Gastrocnemius medialis (tissue), 4 donors: ENCODE measurements around the gene CSRP2. TPM values are rescaled to one million over a fixed set of nuclear protein-coding genes. Genes with fewer than 3 reads are reported as not detected.

Source experiments
- ATAC-seq, 2 donors: fragments of 150-250 bp; one replicate each; pipeline ENCODE4 v1.9.1; 2016
- DNase-seq, 2 donors: peaks; one replicate each; pipeline ENCODE4 v3.0.0-alpha.2; 2019
- H3K27ac ChIP-seq, 4 donors: fragments of 200-600 bp; sonication (generic); 1 replicate in 1 of 4; 2 replicates in 3 of 4; pipeline ENCODE4 v1.5.1; 2016 to 2018; ENCODE audit warnings: mild to moderate bottlenecking in 2 of 4, moderate library complexity in 1 of 4
- H3K27me3 ChIP-seq, 3 donors: fragments of 200-600 bp; sonication (generic) in 2 of 3; 1 replicate in 1 of 3; 2 replicates in 2 of 3; pipeline versions ENCODE4 v1.5.1 to v1.6.0; 2016 to 2019; ENCODE audit warnings: mild to moderate bottlenecking in 1 of 3, moderate library complexity in 1 of 3
- H3K36me3 ChIP-seq, 2 donors: fragments of 200-600 bp; sonication (generic) in 1 of 2; one replicate each; pipeline ENCODE4 v1.5.1; 2017 to 2018
- H3K4me1 ChIP-seq, 2 donors: fragments of 200-600 bp; sonication (generic) in 1 of 2; one replicate each; pipeline ENCODE4 v1.5.1; 2016 to 2017; ENCODE audit warnings: mild to moderate bottlenecking in 2 of 2
- H3K4me3 ChIP-seq, 4 donors: fragments of 200-600 bp; sonication (generic) in 3 of 4; 1 replicate in 1 of 4; 2 replicates in 3 of 4; pipeline ENCODE4 v1.5.1; 2016 to 2019; ENCODE audit warnings: mild to moderate bottlenecking in 2 of 4
- H3K9me3 ChIP-seq, 3 donors: fragments of 200-600 bp; sonication (generic) in 2 of 3; 1 replicate in 1 of 3; 2 replicates in 2 of 3; pipeline ENCODE4 v1.5.1; 2016 to 2019
- CTCF ChIP-seq, 5 experiments: fragments of 450-650 bp in 3 of 5; fragments of 200-600 bp in 2 of 5; sonication (generic) in 2 of 5; IDR thresholded peaks in 4 of 5; conservative IDR thresholded peaks in 1 of 5; 1 replicate in 4 of 5; 2 replicates in 1 of 5; pipeline ENCODE4 v1.5.1; 2016 to 2019; ENCODE audit warnings: antibody characterized with exemption in 5 of 5, mild to moderate bottlenecking in 3 of 5, moderate library complexity in 3 of 5
- POLR2A ChIP-seq, 2 donors: fragments of 450-650 bp; IDR thresholded peaks; one replicate each; pipeline ENCODE4 v1.6.1; 2017; ENCODE audit warnings: antibody characterized with exemption in 2 of 2, mild to moderate bottlenecking in 2 of 2, moderate library complexity in 2 of 2
- in situ Hi-C, 4 donors: fragments of 200-750 bp; cut with MboI; loops; one replicate each; pipeline versions ENCODE4 v1.15.0 to v1.8.0; 2017; ENCODE audit warnings: low sequenced_read_pairs in 4 of 4
- intact Hi-C: fragments of 100-400 bp; cut with DNase I; formaldehyde crosslinking; loops from one replicate; pipeline ENCODE4 v1.15.1; 2023; ENCODE audit warnings: low total_unique reads
- total RNA-seq, 4 donors: library from RNA; depleted of rRNA; stranded (reverse); fragments of >200 nt; gene quantifications; one replicate each; pipeline versions ENCODE4 v1.1.0 to v1.2.3, GENCODE V29; 2016

The CSRP2 gene
- total RNA-seq, 4 donors from 2014 or later, result 6.9 to 24.2 (median 12.6) TPM

DNA sequence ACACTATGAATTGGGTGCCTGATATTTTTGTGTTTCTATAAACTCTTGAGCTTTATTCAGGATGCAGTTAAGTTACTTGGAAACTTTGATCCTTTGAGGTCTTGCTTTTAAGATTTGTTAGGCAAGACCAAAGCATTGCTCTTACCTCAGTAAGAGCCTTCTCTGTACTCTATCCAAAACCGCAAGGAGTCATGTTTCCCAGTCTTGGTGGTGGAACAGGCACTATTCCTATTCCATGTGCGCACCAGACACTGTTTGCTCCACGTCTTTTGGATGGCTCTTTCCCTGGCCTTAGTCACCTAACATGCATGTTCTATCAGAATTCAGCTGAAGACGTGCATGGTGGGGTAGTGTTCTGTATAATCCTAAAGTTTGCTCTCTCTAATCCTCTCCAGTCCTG is 23.5 kb downstream of the CSRP2 start:
- TF ChIP-seq CTCF (IDR thresholded peaks at IDR 0.05 in 4 of 5, conservative IDR thresholded peaks at IDR 0.05 in 1 of 5), result no peak
- no peak for TF ChIP-seq POLR2A (IDR thresholded peaks at IDR 0.05)
- intact Hi-C loops (no loop called here), in situ Hi-C loops (no loop called here)
- H3K27me3 ChIP-seq, result no peaks in the 10 kb centered on the region
- peaks cover 2 to 29% of the 10 kb centered on the region in 2 donors for H3K36me3 ChIP-seq
- no peak overlapping the region for H3K4me3 ChIP-seq
- H3K27ac ChIP-seq, result no peak overlapping the region
- ATAC-seq (no peak), DNase-seq (no peak)
- H3K9me3 ChIP-seq, result no peaks in the 10 kb centered on the region
- H3K4me1 ChIP-seq, result no peaks in the 10 kb centered on the region

GRCh38 chr12:76852106-76852505 is 26.7 kb downstream of the CSRP2 start:
- H3K4me3 ChIP-seq, result no peak overlapping the region
- in situ Hi-C loops (no loop called here), intact Hi-C loops (no loop called here)
- no peak overlapping the region for H3K27ac ChIP-seq
- TF ChIP-seq CTCF (IDR thresholded peaks at IDR 0.05 in 4 of 5, conservative IDR thresholded peaks at IDR 0.05 in 1 of 5) (no peak), POLR2A (IDR thresholded peaks at IDR 0.05) (no peak)
- H3K27me3 ChIP-seq, result no peaks in the 10 kb centered on the region
- DNase-seq (no peak), ATAC-seq (no peak)
- no peaks in the 10 kb centered on the region for H3K4me1 ChIP-seq
- H3K9me3 ChIP-seq, result no peaks in the 10 kb centered on the region
- H3K36me3 ChIP-seq, result peaks cover 2 to 56% of the 10 kb centered on the region in 2 donors

DNA sequence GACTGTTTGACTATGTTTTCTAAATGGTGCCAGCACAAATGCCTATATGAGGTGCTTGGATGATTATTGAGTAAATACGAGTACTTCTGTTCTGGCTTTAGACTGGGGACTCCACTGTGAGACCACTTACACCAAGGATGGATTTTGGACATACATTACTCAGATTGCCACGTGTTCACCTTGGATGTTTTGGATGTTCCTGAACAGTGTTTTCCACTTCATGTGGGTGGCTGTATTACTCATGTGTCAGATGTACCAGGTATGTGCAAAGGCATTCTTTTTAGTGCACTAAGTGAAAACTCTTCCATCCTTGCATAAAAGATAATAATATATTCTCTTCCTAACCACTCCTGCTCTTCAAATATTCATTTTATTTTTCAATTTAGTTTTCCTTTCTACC is 30.7 kb downstream of the CSRP2 start:
- H3K27ac ChIP-seq, result no peak overlapping the region
- no peaks in the 10 kb centered on the region for H3K4me1 ChIP-seq
- no peaks in the 10 kb centered on the region for H3K27me3 ChIP-seq
- in situ Hi-C loops, result no loop called here
- TF ChIP-seq POLR2A (IDR thresholded peaks at IDR 0.05), result no peak
- DNase-seq, result no peak
- peaks cover 0 to 82% of the 10 kb centered on the region in 2 donors for H3K36me3 ChIP-seq
- intact Hi-C loops, result no loop called here
- H3K9me3 ChIP-seq, result no peaks in the 10 kb centered on the region
- no peak for ATAC-seq
- H3K4me3 ChIP-seq, result no peak overlapping the region

DNA sequence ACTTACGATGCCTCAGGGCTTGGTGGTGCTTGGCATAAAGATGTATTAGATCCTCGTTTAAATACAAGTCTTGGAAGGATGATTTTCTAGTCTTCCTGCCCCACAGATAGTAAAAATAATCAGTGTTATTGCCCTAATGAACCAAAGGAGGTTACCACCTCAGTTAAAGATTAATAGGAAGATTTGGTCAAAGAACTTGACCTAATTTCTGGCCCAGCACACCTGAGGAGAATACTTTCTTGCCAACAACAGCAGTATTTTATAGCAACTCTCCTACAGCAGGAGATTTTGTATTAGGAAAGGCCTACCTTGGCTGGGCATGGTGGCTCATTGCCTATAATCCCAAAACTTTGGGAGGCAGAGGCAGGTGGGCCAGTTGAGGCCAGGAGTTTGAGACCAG is 31.6 kb downstream of the CSRP2 start:
- H3K4me3 ChIP-seq, result no peak overlapping the region
- H3K27me3 ChIP-seq, result no peaks in the 10 kb centered on the region
- H3K36me3 ChIP-seq, result peaks cover 0 to 89% of the 10 kb centered on the region in 2 donors
- TF ChIP-seq CTCF (IDR thresholded peaks at IDR 0.05 in 4 of 5, conservative IDR thresholded peaks at IDR 0.05 in 1 of 5), result no peak
- TF ChIP-seq POLR2A (IDR thresholded peaks at IDR 0.05), result no peak
- ATAC-seq (no peak), DNase-seq (no peak)
- in situ Hi-C loops (no loop called here), intact Hi-C loops (no loop called here)
- no peaks in the 10 kb centered on the region for H3K4me1 ChIP-seq
- no peak overlapping the region for H3K27ac ChIP-seq
- no peaks in the 10 kb centered on the region for H3K9me3 ChIP-seq

DNA sequence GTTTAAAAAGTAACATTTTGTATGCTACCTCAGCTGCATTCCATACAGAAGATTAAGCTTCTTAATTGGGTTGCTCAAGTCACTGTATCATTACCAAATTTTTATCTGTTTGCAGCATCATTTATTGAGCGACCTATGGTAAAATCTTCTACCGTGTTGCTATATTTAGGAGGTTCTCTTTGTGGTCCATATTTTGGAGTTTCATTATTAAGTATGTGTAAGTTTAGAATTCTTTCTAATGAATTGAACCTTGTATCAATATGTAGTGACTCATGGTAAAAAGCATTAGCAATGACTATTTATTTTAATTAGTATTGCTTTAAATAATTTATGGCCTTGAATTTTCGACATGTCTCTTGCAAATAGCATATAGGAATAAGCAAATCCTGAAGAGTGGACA is 42.2 kb downstream of the CSRP2 start:
- no peaks in the 10 kb centered on the region for H3K4me1 ChIP-seq
- intact Hi-C loops, result no loop called here
- H3K4me3 ChIP-seq, result no peak overlapping the region
- no peak for ATAC-seq
- H3K27me3 ChIP-seq, result no peaks in the 10 kb centered on the region
- H3K9me3 ChIP-seq, result no peaks in the 10 kb centered on the region
- peaks cover 0 to 23% of the 10 kb centered on the region in 2 donors for H3K36me3 ChIP-seq
- no peak for TF ChIP-seq CTCF (IDR thresholded peaks at IDR 0.05 in 4 of 5, conservative IDR thresholded peaks at IDR 0.05 in 1 of 5)
- no peak for TF ChIP-seq POLR2A (IDR thresholded peaks at IDR 0.05)
- DNase-seq, result no peak
- in situ Hi-C loops, result no loop called here
- H3K27ac ChIP-seq, result no peak overlapping the region
